ENCODE data around the gene PJA2. TPM values are rescaled to one million over a fixed set of nuclear protein-coding genes. Genes with fewer than 3 reads are reported as not detected.

Gene PJA2
- total and polyA plus RNA-seq, 9 of the 15 experiments (the other 6 are each of a cell fraction or from before 2014, with no cell fraction given), result 25.1 to 82.1 (median 50.1) TPM

DNA sequence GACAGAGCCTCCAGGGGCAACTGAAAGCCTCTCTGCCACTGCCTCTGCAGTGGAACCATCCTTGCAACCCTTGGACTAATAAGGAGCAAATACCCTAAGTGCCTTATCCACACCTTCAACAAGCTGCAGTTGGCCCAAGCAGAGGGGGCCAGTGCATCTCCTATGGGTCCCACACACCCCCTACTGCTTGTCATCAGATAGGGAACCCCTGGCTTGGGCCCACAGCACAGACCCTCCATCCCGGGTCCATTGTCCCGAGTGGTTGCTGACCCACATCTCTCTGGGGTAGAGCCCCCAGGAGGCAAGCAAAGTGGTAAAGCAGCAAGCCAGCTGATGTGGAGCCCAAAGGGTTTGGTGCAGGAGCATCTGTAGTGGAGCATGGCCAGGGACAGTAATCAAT, 119.5 kb downstream of the PJA2 start:
- no peaks in the 10 kb centered on the region; a peak in 1 of 5 replicates for H3K4me1 ChIP-seq (replicated peaks in 1 of 2; ENCODE audit: control insufficient read depth in 2 of 2, insufficient read depth in 2 of 2, low read length in 2 of 2)
- in situ Hi-C loops (cut with MboI) (no loop called here), intact Hi-C loops (cut with micrococcal nuclease) (no loop called here)
- no peak overlapping the region for H2AFZ ChIP-seq (ENCODE audit: low read depth, low read length)
- no peak overlapping the region for H3K9ac ChIP-seq (ENCODE audit: insufficient read depth in 1 of 2, low read depth in 2 of 2, low read length in 2 of 2)
- no peaks in the 10 kb centered on the region for H3K9me3 ChIP-seq (replicated peaks; ENCODE audit: control insufficient read depth, insufficient read depth, low read depth, low read length)
- TF ChIP-seq E2F4 (CRISPR knock-in tag; IDR thresholded peaks at IDR 0.05; ENCODE audit: low read depth), result no peak
- no peak for TF ChIP-seq ZNF785 (CRISPR knock-in tag; IDR thresholded peaks at IDR 0.05)
- TF ChIP-seq ZNF444 (CRISPR knock-in tag; IDR thresholded peaks at IDR 0.05), result no peak
- no peak for TF ChIP-seq JUNB (CRISPR knock-in tag; conservative IDR thresholded peaks at IDR 0.05)
- TF ChIP-seq BMI1 (IDR thresholded peaks at IDR 0.05; ENCODE audit: low read length), result no peak
- TF ChIP-seq SAP30 (IDR thresholded peaks at IDR 0.05; ENCODE audit: borderline replicate concordance, insufficient read depth, low read depth, low read length, poor library complexity, severe bottlenecking), result no peak
- TF ChIP-seq POLR2B (IDR thresholded peaks at IDR 0.05; ENCODE audit: low read depth, partially characterized antibody), result no peak
- TF ChIP-seq ZNF282 (CRISPR knock-in tag; IDR thresholded peaks at IDR 0.05), result no peak
- no peak for TF ChIP-seq RBM15 (IDR thresholded peaks at IDR 0.05; ENCODE audit: insufficient read depth, low read length)
- TF ChIP-seq NCOA1 (IDR thresholded peaks at IDR 0.05; ENCODE audit: low read depth), result no peak
- no peak for TF ChIP-seq CBX3 (IDR thresholded peaks at IDR 0.05; ENCODE audit: borderline replicate concordance in 1 of 2, low read length in 2 of 2)
- TF ChIP-seq PHB2 (IDR thresholded peaks at IDR 0.05; ENCODE audit: low read depth), result no peak
- TF ChIP-seq KDM4B (IDR thresholded peaks at IDR 0.05; ENCODE audit: borderline replicate concordance in 2 of 2, low read depth in 1 of 2), result no peak
- TF ChIP-seq, protein P1, sequence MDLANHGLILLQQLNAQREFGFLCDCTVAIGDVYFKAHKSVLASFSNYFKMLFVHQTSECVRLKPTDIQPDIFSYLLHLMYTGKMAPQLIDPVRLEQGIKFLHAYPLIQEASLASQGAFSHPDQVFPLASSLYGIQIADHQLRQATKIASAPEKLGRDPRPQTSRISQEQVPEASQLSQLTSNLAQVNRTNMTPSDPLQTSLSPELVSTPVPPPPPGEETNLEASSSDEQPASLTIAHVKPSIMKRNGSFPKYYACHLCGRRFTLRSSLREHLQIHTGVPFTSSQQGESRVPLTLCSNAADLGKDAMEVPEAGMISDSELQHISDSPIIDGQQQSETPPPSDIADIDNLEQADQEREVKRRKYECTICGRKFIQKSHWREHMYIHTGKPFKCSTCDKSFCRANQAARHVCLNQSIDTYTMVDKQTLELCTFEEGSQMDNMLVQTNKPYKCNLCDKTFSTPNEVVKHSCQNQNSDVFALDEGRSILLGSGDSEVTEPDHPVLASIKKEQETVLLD (IDR thresholded peaks at IDR 0.05), result no peak
- ATAC-seq (no peak), FAIRE-seq (no peak), DNase-seq (ENCODE audit: extremely low read depth in 1 of 4, low spot score in 3 of 4) (no peak)
- H3K36me3 ChIP-seq (ENCODE audit: control insufficient read depth, insufficient read depth, low read length), result no peaks in the 10 kb centered on the region
- no peak overlapping the region for H3K4me3 ChIP-seq
- H4K20me1 ChIP-seq (replicated peaks; ENCODE audit: control insufficient read depth, insufficient read depth, low read length), result no peaks in the 10 kb centered on the region
- peaks cover 0 to 8% of the 10 kb centered on the region in 2 experiments; a peak in 1 of 5 replicates for H3K27me3 ChIP-seq (ENCODE audit: control insufficient read depth in 2 of 2, insufficient read depth in 2 of 2, low read length in 2 of 2)
- 9% methylated on average over 2 of the region's 2 CpGs for WGBS (ENCODE audit: insufficient coverage, low coverage, missing lambda C conversion rate)
- H3K4me2 ChIP-seq (ENCODE audit: insufficient read depth, low read length), result no peak overlapping the region
- ChIA-PET POLR2A (no interaction called here), CTCF (ENCODE audit: low intra/inter-chr PET ratio) (no interaction called here)
- H3K9me1 ChIP-seq (ENCODE audit: control insufficient read depth, insufficient read depth, low read length), result no peaks in the 10 kb centered on the region
- no peak overlapping the region for H3K27ac ChIP-seq (ENCODE audit: extremely low read depth, low read depth, low read length)
- no peaks in the 10 kb centered on the region for H3K79me2 ChIP-seq (ENCODE audit: control insufficient read depth, insufficient read depth, low read length)
- no TSS peak for BruUV-seq (replicated peaks)
